Fibroblast of villous mesenchyme (primary cell): ENCODE measurements around the gene NOP9. TPM values are rescaled to one million over a fixed set of nuclear protein-coding genes. Genes with fewer than 3 reads are reported as not detected.

Experiments used
- DNase-seq: peaks from one replicate; pipeline ENCODE4 v3.0.0-alpha.2; 2010; ENCODE audit warnings: low read depth
- H3K4me3 ChIP-seq: 2 replicates; pipeline ENCODE4 v1.5.1; 2011; ENCODE audit warnings: low read depth, mild to moderate bottlenecking, low read length
- total RNA-seq: library from RNA; depleted of rRNA; stranded (reverse); fragments of >200 nt; gene quantifications from 2 replicates; pipeline ENCODE4 v1.2.3, GENCODE V29; 2012
- TF ChIP-seq, protein P1 (sequence below): IDR thresholded peaks from 2 replicates; pipeline ENCODE4 v1.5.1; 2012; ENCODE audit warnings: low read depth, mild to moderate bottlenecking, low read length; ENCODE audit not compliant: insufficient read depth

NOP9 gene
- total RNA-seq, 1 donor: 29.4 TPM

DNA sequence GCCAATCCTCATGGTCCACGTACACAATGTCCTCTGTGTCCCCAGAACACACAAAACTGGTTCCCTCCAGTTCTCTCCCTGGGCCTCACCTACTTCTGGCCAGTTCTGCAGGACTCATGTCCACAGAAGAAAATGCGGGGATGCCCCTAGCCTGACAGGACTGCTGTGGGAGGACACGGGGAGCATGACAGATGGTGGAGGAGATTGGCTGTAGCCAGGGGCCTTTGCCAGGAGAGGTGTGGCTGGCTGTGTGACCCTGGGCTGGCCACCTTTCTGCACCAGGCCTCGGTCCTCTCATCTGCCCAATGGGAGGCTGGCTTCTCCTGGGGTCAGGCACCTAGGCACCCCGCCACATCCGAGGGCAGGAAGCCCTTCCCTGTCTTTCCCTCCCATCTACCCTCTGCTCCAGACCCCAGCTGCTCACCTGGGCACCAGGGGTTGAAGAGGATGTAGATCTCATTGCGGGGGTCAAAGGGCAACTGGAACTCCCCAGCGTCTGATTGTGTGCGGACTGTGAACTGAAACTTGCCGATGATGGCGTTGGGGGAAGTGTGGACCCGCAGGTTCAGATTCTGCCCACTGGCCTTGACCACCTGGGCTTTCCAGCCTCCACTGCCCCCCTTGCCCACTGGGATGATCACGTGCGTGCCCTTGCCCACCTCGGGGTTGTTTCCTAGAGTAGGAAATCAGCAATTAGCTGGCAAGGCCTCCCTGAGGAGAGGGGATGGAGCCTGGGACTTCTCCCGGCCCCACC is 39.4 kb upstream of the NOP9 start:
- TF ChIP-seq, protein P1, sequence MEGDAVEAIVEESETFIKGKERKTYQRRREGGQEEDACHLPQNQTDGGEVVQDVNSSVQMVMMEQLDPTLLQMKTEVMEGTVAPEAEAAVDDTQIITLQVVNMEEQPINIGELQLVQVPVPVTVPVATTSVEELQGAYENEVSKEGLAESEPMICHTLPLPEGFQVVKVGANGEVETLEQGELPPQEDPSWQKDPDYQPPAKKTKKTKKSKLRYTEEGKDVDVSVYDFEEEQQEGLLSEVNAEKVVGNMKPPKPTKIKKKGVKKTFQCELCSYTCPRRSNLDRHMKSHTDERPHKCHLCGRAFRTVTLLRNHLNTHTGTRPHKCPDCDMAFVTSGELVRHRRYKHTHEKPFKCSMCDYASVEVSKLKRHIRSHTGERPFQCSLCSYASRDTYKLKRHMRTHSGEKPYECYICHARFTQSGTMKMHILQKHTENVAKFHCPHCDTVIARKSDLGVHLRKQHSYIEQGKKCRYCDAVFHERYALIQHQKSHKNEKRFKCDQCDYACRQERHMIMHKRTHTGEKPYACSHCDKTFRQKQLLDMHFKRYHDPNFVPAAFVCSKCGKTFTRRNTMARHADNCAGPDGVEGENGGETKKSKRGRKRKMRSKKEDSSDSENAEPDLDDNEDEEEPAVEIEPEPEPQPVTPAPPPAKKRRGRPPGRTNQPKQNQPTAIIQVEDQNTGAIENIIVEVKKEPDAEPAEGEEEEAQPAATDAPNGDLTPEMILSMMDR: no peak
- DNase-seq: no peak
- no peak overlapping the region for H3K4me3 ChIP-seq

DNA sequence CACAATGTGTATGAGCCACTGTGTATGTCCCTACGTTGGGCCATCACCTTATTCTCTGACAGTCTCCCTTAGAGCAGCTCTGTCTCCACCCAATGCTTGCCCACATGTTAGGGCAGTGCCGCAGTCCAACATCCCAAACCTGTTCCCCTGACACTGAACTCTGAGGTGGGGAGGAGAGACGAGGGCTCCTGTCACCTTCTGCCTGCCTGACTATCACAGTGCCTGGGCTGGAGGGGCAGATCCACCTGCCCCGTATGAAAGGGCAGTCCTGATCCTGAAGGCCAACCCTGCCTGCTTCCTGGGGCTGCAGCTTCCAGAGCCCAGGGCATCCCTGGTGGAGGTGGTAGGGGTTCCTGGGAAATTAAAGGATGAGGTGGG is 38.9 kb upstream of the NOP9 start:
- DNase-seq: no peak
- no peak overlapping the region for H3K4me3 ChIP-seq
- TF ChIP-seq, protein P1: no peak

DNA sequence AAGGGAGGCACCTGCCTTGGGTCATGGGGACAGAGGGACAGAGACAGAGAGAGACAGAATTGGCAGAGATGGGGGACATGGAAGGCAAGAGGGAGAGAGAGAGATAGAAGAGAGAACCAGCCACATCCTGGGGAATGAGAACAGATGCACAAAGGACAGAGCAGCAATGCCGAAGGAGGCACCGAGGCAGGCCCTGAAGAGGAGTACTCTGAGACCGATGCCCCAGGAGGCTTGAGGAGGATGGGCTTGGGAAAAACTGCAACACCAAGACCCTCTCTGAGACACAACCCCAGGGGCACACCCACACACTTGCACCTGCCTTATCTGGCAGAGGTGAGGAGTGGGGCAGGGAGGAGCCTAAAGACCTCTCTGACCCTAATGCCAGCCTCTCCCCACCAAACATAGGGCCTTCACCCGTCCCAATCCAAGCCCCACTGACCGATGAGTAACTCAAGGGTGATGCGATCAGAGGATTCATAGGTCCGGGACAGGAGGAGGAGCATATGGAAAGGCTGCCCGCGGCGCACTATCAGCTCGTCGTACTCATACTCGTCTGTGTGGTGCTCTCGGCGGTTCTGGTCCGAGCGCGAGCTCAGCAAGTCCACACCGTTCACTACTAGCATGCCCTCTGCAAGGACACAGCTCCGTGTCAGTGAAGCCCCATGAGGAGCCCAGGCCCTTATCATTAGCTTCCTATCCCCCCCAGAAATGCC is 38.2 kb upstream of the NOP9 start:
- TF ChIP-seq, protein P1: no peak
- DNase-seq: no peak
- no peak overlapping the region for H3K4me3 ChIP-seq

DNA sequence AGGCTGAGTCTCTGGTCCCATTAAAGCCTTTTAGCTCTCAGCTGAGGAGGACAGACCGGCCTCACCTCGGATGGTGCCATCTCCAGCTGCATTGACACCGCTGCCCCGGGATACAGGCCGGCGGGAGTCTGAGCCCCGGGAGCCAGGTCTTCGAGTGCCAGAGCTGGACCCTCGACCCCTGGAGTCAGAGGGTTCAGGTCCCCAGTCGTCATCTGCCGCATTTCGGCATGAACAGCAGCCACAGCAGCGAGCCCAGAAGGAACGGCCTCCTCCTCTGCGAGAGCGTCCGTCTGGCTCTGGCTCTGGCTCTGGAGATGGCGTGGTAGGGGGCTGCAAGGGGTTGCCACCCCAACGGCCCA is 37.7 kb upstream of the NOP9 start:
- TF ChIP-seq, protein P1: no peak
- no peak overlapping the region for H3K4me3 ChIP-seq
- DNase-seq: no peak

DNA sequence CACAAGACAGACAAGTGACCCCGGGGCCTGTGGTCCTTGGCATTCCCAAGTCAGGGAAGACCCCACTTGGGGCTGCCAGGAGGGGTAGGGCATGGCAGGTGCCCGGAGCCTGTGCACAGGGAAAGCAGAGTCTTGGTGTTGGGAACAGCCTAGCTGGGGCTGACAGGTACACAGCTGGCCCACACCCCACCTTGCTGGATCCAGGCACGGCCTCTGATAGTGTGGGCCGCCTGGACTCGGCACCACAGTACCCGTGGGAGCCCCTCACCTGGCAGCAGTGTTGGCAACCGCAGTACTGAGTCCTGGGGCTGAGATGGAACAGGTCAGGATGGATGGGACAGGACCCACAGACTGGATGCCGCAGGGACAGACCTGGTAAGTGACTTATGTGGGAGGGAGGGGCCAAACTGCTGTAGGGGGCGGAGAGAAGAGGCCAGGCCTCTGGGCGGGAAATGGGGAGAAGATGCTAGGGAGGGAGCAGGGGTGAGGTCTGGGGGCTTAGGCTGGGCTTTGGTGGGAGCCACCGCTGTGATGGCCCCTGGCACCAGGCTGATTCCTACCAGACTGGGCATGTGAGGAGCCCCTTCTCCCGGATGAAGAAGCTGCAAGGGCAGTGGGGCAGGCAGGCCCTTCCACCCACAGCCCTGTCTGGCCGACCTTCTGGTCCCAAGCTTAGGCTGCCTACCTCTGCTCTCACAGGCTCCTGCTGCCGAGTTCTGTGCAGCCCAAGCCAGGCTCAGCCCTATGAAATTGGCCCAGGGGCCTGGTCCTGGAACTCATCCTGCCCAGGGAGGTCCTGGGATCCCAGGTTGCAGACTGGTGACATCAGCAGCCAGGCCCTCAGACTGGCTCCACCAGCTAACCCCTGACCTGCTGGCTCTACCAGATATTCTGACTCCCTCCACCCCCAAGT is 36.6 kb upstream of the NOP9 start, which contains the start of gene TGM1:
Gene TGM1 (minus strand): TSS at position 357 of the 913 bp plus-strand sequence. CDS start 825 bp downstream, outside the sequence.
- TF ChIP-seq, protein P1: no peak

DNA sequence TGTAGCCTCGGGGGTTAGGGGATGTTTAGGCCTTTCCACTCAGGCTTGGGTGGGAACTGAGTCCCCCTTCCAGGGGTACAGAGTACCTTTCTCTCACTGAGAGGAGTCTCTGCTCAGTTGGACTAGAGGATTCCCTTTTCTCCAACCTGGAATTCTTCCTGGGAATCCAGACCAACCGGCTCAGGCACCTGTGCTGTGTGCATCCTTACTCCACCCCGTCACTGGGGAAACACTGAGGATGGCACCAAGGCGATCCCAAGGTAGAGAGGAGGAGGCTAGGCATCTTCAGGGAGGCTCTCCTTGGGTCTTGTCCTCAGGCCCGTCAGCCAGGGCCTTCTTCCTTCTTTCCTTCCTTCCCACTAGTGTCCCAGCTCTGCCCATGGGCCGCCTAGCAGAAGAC is 35.8 kb upstream of the NOP9 start:
- TF ChIP-seq, protein P1: no peak
- no peak overlapping the region for H3K4me3 ChIP-seq
- no peak for DNase-seq

More for the DNA sequence above, 36.6 kb upstream of the NOP9 start, which contains the start of gene TGM1:
- H3K4me3 ChIP-seq: no peak within 1 kb of the TSS
- DNase-seq: no peak
